Ovary (tissue), 3 donors: Measurements from ENCODE around the gene MZT2A.
"Not testable (repeated sequence)": the region's sequence is repeated elsewhere in the genome, so short reads cannot be mapped to it uniquely, and the experiment has no call there.

Experiments used
- CTCF ChIP-seq, 3 donors: fragments of 450-650 bp in 2 of 3; fragments of 200-600 bp in 1 of 3; IDR thresholded peaks; one replicate each; pipeline versions ENCODE4 v1.5.1 to v1.8.0; 2016 to 2022; ENCODE audit warnings: antibody characterized with exemption in 3 of 3, mild to moderate bottlenecking in 1 of 3
- EP300 ChIP-seq: sonication (generic); formaldehyde crosslinking; IDR thresholded peaks from one replicate; pipeline ENCODE4 v1.6.1; 2017; ENCODE audit warnings: antibody characterized with exemption
- donor health status: DM: no; HTN: no; CAD: no.

GRCh38 chr2:131533609-131534316, 41.6 kb upstream of the MZT2A start:
- TF ChIP-seq CTCF (IDR thresholded peaks at IDR 0.05); EP300: not testable (repeated sequence)
